Activated naive CD8-positive, alpha-beta T cell treated with anti-CD3 and anti-CD28 coated beads, Interleukin-2, amount 10 ng/mL, durations not matched to agents 7 days and 5 days (primary cell): ENCODE data around the gene ZNF444. TPM values are rescaled to one million over a fixed set of nuclear protein-coding genes. Genes with fewer than 3 reads are reported as not detected.
"Not testable (repeated sequence)": the region's sequence is repeated elsewhere in the genome, so short reads cannot be mapped to it uniquely, and the experiment has no call there.

Source experiments
- ATAC-seq: fragments of 150-1000 bp; cut with Tn5 transposase; one replicate; pipeline ENCODE4 v1.10.0; 2021; ENCODE audit warnings: low read depth, moderate library complexity
- POLR2A ChIA-PET: fragments of 350-600 bp; sonication (Branson Sonifier 250); formaldehyde crosslinking; loops from one replicate; lab custom pipeline; 2021; ENCODE audit warnings: antibody characterized with exemption; lab: Charles Lee
- DNase-seq: peaks from one replicate; pipeline ENCODE4 v3.0.0; 2021
- H3K27ac Mint-ChIP-seq: one replicate; pipeline ENCODE4 v1.8.0; 2022; ENCODE audit warnings: mild to moderate bottlenecking, mixed read lengths
- H3K27me3 Mint-ChIP-seq: one replicate; pipeline ENCODE4 v1.8.0; 2022; ENCODE audit warnings: mild to moderate bottlenecking, moderate library complexity, mixed read lengths
- H3K36me3 Mint-ChIP-seq: one replicate; pipeline ENCODE4 v1.8.0; 2021; ENCODE audit warnings: mild to moderate bottlenecking, mixed read lengths
- H3K4me1 Mint-ChIP-seq: one replicate; pipeline ENCODE4 v1.8.0; 2021; ENCODE audit warnings: mixed read lengths
- H3K4me3 Mint-ChIP-seq: one replicate; pipeline ENCODE4 v1.8.0; 2022; ENCODE audit warnings: mild to moderate bottlenecking, moderate library complexity, mixed read lengths
- H3K9me3 Mint-ChIP-seq: one replicate; pipeline ENCODE4 v1.8.0; 2021; ENCODE audit warnings: mixed read lengths
- total RNA-seq, 2 experiments: library from RNA; stranded (reverse); gene quantifications; one replicate each; pipeline ENCODE4 v1.2.3, GENCODE V29; 2021

The ZNF444 gene
- total RNA-seq, 2 experiments from 2014 or later = 31.7 to 37.4 TPM

DNA sequence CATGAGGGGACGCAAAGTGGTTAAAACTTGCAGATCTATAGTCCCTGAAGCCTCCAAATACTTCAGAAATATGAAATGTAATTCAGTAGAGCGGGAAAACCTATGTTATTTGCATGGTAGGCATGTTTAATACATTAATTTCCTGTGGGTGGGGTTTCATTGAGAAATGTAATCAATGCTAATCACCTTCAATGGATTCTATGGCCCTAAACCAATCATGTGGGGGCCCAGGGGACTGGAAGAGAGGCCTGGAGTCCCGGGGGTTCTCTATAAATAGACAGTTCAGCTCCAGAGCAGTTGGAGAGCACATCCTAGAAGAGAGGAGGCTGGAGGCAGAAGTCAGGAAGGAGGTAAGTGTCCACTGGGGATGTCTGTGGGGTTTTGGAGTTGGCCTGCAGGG is 60.9 kb downstream of the ZNF444 start, which contains the start of gene ZSCAN5C:
Gene ZSCAN5C, plus strand, starts transcription at position 301 of the 400 bp plus-strand sequence. CDS start 3,641 bp downstream, outside the sequence.
- no peak within 1 kb of the TSS for H3K27ac Mint-ChIP-seq
- no peak within 1 kb of the TSS for H3K4me3 Mint-ChIP-seq
- no peaks in the 10 kb centered on the region for H3K4me1 Mint-ChIP-seq
- H3K36me3 Mint-ChIP-seq = no peaks in the 10 kb centered on the region
- no peaks in the 10 kb centered on the region for H3K9me3 Mint-ChIP-seq
- peaks cover 10% of the 10 kb centered on the region for H3K27me3 Mint-ChIP-seq
- POLR2A ChIA-PET = no interaction called here
- ATAC-seq (no peak), DNase-seq (no peak)

- H3K27me3 Mint-ChIP-seq, DNase-seq, ATAC-seq, H3K27ac Mint-ChIP-seq, H3K4me1 Mint-ChIP-seq, H3K36me3 Mint-ChIP-seq, H3K4me3 Mint-ChIP-seq, H3K9me3 Mint-ChIP-seq, POLR2A ChIA-PET: not testable (repeated sequence)
These were observed 66.5 kb downstream of the ZNF444 start for GRCh38 chr19:56207581-56207980.

DNA sequence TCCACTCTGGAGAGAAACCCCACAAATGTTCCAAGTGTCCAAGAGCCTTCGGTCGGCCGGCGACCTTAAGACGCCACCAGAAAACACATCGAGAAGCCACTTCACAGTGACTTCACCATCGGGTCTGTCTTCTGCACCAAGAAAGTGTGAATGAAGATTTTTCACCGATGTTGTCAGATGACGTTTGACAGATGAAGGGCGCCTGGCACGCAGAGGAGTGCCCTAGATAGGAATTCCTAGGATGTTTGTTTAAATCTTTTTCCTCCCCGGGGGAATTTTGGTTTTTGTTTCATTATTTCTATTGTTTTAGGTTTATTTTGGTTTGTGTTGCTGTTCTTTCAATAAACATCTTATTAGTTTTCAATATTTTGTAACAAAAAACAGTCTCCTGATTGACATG is 68.0 kb downstream of the ZNF444 start:
- Mint-ChIP-seq H3K36me3 (no peaks in the 10 kb centered on the region), H3K4me1 (no peaks in the 10 kb centered on the region), H3K27me3 (peaks cover 6% of the 10 kb centered on the region), H3K4me3 (no peak overlapping the region), H3K27ac (no peak overlapping the region), H3K9me3 (no peaks in the 10 kb centered on the region)
- POLR2A ChIA-PET = no interaction called here
- DNase-seq (no peak), ATAC-seq (no peak)

- POLR2A ChIA-PET, H3K27me3 Mint-ChIP-seq, H3K27ac Mint-ChIP-seq: not testable (repeated sequence)
These were observed 68.9 kb downstream of the ZNF444 start for GRCh38 chr19:56210036-56210435.

More at GRCh38 chr19:56210036-56210435, 68.9 kb downstream of the ZNF444 start:
- H3K9me3 Mint-ChIP-seq, DNase-seq, H3K4me3 Mint-ChIP-seq, ATAC-seq, H3K4me1 Mint-ChIP-seq, H3K36me3 Mint-ChIP-seq: not testable (repeated sequence)

Other genes with a start within 250 kb of the ZNF444 start
- gene NLRP13, start 209.0 kb upstream of the ZNF444 start, total RNA-seq = not detected
- gene NLRP8, start 193.5 kb upstream of the ZNF444 start, total RNA-seq = not detected
- gene NLRP5, start 154.5 kb upstream of the ZNF444 start, total RNA-seq = not detected
- 10 to 100 TPM; 29.1 to 32.2 TPM for gene ZNF787, start 20.0 kb upstream of the ZNF444 start, total RNA-seq
- not detected for gene GALP, start 34.7 kb downstream of the ZNF444 start, total RNA-seq
- gene ZSCAN5B, start 56.5 kb downstream of the ZNF444 start, total RNA-seq = under 1 TPM in 1 of 2 experiments, not detected in 1; 0.20 TPM
- gene ZSCAN5C, start 61.0 kb downstream of the ZNF444 start, total RNA-seq = not detected
- 1 to 10 TPM; 1.2 to 1.7 TPM for gene EDDM13, start 131.5 kb downstream of the ZNF444 start, total RNA-seq
- gene ZSCAN5A, start 173.6 kb downstream of the ZNF444 start, total RNA-seq = 10 to 100 TPM in 1 of 2 experiments, 1 to 10 TPM in 1; 9.7 to 11.7 TPM